CD4-positive, CD25-positive, alpha-beta regulatory T cell (primary cell): ENCODE measurements around the gene AOC3. TPM values are rescaled to one million over a fixed set of nuclear protein-coding genes. Genes with fewer than 3 reads are reported as not detected.
"Not testable (repeated sequence)": the region's sequence is repeated elsewhere in the genome, so short reads cannot be mapped to it uniquely, and the experiment has no call there.

Experiments used
- ATAC-seq, 2 donors: fragments of 150-1000 bp; cut with Tn5 transposase; one replicate each; pipeline ENCODE4 v1.10.0; 2021; ENCODE audit warnings: low read depth in 2 of 2, moderate number of reproducible peaks in 2 of 2, moderate library complexity in 1 of 2
- DNase-seq, 3 donors: peaks; one replicate each; pipeline versions ENCODE4 v3.0.0 to v3.0.0-alpha.2; 2012 to 2022; ENCODE audit warnings: mixed read lengths in 1 of 3
- H3K27ac ChIP-seq: one replicate; pipeline ENCODE4 v1.7.0; 2013; ENCODE audit warnings: mild to moderate bottlenecking, low read length; ENCODE audit not compliant: insufficient read depth, poor library complexity, severe bottlenecking
- H3K27me3 ChIP-seq: one replicate; pipeline ENCODE4 v1.7.0; 2013; ENCODE audit warnings: low read length; ENCODE audit not compliant: control insufficient read depth, insufficient read depth
- H3K36me3 ChIP-seq: one replicate; pipeline ENCODE4 v1.7.0; 2013; ENCODE audit warnings: mild to moderate bottlenecking, low read length, moderate library complexity; ENCODE audit not compliant: control insufficient read depth, insufficient read depth
- H3K4me1 ChIP-seq: 2 replicates; pipeline ENCODE4 v1.7.0; 2013; ENCODE audit warnings: mild to moderate bottlenecking, low read length; ENCODE audit not compliant: insufficient read depth, control insufficient read depth, poor library complexity, severe bottlenecking
- H3K4me3 ChIP-seq: one replicate; pipeline ENCODE4 v1.7.0; 2013; ENCODE audit warnings: low read depth, mild to moderate bottlenecking, low read length, moderate library complexity
- H3K9me3 ChIP-seq, 2 experiments: 1 replicate in 1 of 2; 2 replicates in 1 of 2; pipeline ENCODE4 v1.7.0; 2013; ENCODE audit warnings: low read length in 2 of 2, mild to moderate bottlenecking in 1 of 2, moderate library complexity in 1 of 2; ENCODE audit not compliant: control insufficient read depth in 2 of 2
- H3K27ac Mint-ChIP-seq, 3 donors: one replicate each; pipeline ENCODE4 v1.8.0; 2020 to 2022; ENCODE audit warnings: mild to moderate bottlenecking in 3 of 3, mixed read lengths in 3 of 3, moderate library complexity in 2 of 3
- H3K27me3 Mint-ChIP-seq: one replicate; pipeline ENCODE4 v1.8.0; 2022; ENCODE audit warnings: mild to moderate bottlenecking, mixed read lengths
- H3K36me3 Mint-ChIP-seq: one replicate; pipeline ENCODE4 v1.8.0; 2020; ENCODE audit warnings: mixed read lengths
- H3K4me1 Mint-ChIP-seq, 4 donors: one replicate each; pipeline ENCODE4 v1.8.0; 2020 to 2022; ENCODE audit warnings: mixed read lengths in 4 of 4, mild to moderate bottlenecking in 1 of 4
- H3K4me3 Mint-ChIP-seq, 4 donors: one replicate each; pipeline ENCODE4 v1.8.0; 2020 to 2022; ENCODE audit warnings: mild to moderate bottlenecking in 4 of 4, mixed read lengths in 4 of 4, moderate library complexity in 3 of 4
- H3K9me3 Mint-ChIP-seq, 7 donors: one replicate each; pipeline ENCODE4 v1.8.0; 2020 to 2022; ENCODE audit warnings: mixed read lengths in 7 of 7, mild to moderate bottlenecking in 3 of 7, moderate library complexity in 2 of 7
- polyA plus RNA-seq, 4 donors: library from polyadenylated mRNA; unstranded; fragments of 300-500 nt; fragmentation: Illumina TruSeq; gene quantifications; one replicate each; pipeline ENCODE4 v1.2.3, GENCODE V29; 2021
- total RNA-seq: library from RNA; stranded (reverse); gene quantifications from one replicate; pipeline ENCODE4 v1.2.3, GENCODE V29; 2022

AOC3 gene
- total and polyA plus RNA-seq, 5 donors from 2014 or later = 0.49 TPM; not detected in 4

- ATAC-seq, H3K4me1 ChIP-seq: not testable (repeated sequence)
These were observed 23.1 kb downstream of the AOC3 start for GRCh38 chr17:42873932-42874695.

DNA sequence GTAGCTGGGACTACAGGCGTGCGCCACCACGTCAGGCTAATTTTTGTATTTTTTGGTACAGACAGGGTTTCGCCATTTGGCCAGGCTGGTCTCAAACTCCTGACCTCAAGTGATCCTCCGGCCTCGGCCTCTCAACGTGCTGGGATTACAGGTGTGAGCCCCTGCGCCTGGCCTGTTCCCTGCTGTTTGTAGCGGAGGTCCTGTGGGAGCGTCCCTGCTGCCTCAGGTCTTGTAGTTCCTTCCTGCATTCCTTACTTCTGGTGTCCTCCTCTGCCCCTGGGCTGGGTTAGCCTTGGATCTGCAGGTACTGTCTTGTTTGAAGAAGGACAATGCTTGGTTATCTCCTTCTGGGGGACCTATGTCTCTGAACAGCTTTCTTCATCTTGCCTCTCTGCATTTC lies 26.0 kb downstream of the AOC3 start:
- H3K4me3 ChIP-seq = no peak overlapping the region
- Mint-ChIP-seq H3K4me1 (no peaks in the 10 kb centered on the region), H3K27me3 (peaks cover 24% of the 10 kb centered on the region), H3K36me3 (no peaks in the 10 kb centered on the region), H3K27ac (no peak overlapping the region), H3K9me3 (peaks cover 0 to 2% (median 0%) of the 10 kb centered on the region in 7 donors), H3K4me3 (no peak overlapping the region)
- no peaks in the 10 kb centered on the region for H3K4me1 ChIP-seq
- ATAC-seq (no peak), DNase-seq (no peak)
- H3K9me3 ChIP-seq = no peaks in the 10 kb centered on the region
- H3K36me3 ChIP-seq = no peaks in the 10 kb centered on the region
- no peak overlapping the region for H3K27ac ChIP-seq
- H3K27me3 ChIP-seq = no peaks in the 10 kb centered on the region

More at GRCh38 chr17:42873932-42874695, 23.1 kb downstream of the AOC3 start:
- not testable (repeated sequence) for H3K27ac Mint-ChIP-seq, H3K9me3 ChIP-seq, H3K36me3 Mint-ChIP-seq, H3K4me1 Mint-ChIP-seq, H3K4me3 Mint-ChIP-seq, H3K36me3 ChIP-seq, H3K27ac ChIP-seq, DNase-seq, H3K27me3 ChIP-seq, H3K9me3 Mint-ChIP-seq, H3K4me3 ChIP-seq
- H3K27me3 Mint-ChIP-seq = peaks cover 35% of the 10 kb centered on the region

GRCh38 chr17:42878123-42878880 lies 27.3 kb downstream of the AOC3 start:
- H3K4me3 Mint-ChIP-seq = no peak overlapping the region
- no peaks in the 10 kb centered on the region for H3K36me3 ChIP-seq
- no peaks in the 10 kb centered on the region for H3K36me3 Mint-ChIP-seq
- H3K9me3 ChIP-seq = no peaks in the 10 kb centered on the region
- H3K27me3 Mint-ChIP-seq = peaks cover 21% of the 10 kb centered on the region
- no peak overlapping the region for H3K27ac ChIP-seq
- no peak for DNase-seq
- H3K9me3 Mint-ChIP-seq = peaks cover 0 to 2% (median 0%) of the 10 kb centered on the region in 7 donors
- no peak for ATAC-seq
- H3K4me1 Mint-ChIP-seq = no peaks in the 10 kb centered on the region
- no peak overlapping the region for H3K27ac Mint-ChIP-seq
- no peaks in the 10 kb centered on the region for H3K4me1 ChIP-seq
- no peak overlapping the region for H3K4me3 ChIP-seq
- no peaks in the 10 kb centered on the region for H3K27me3 ChIP-seq

DNA sequence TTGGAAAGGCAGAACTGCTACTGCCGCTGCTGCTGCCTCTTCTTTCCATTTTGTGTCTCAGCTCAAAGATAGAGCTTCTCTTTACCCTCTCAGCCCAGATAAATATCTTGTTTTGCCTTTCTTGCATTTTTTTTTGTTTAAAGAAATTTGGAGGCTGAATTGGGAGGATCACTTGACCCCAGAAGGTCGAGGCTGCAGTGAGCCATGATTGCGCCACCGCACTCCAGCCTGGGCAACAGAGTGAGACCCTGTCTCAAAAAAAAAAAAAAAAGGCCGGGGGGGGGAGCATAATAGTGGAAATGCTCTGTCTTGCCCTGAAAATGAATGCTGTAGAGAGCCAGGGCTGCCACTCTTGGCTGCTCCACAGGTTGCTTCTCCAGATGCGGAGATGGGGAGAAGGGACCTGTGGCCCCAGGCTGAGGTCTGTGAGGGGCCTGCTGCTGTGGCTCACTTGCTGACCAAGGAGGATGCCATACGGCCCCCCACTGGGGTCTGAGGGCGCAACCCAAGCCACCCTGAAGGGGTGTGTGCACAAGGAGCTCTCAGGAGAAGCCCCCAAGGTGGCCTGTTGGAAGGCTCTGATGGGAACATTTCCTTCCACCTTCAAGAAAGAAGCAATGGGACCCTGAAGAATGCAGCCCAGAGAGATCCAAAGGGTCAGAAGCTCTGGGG lies 28.1 kb downstream of the AOC3 start:
- no peak for ATAC-seq
- Mint-ChIP-seq H3K27me3 (peaks cover 19% of the 10 kb centered on the region), H3K4me3 (no peak overlapping the region), H3K36me3 (no peaks in the 10 kb centered on the region), H3K4me1 (no peaks in the 10 kb centered on the region), H3K27ac (no peak overlapping the region), H3K9me3 (peaks cover 0 to 2% (median 0%) of the 10 kb centered on the region in 7 donors)
- Histone ChIP-seq H3K36me3 (no peaks in the 10 kb centered on the region), H3K9me3 (no peaks in the 10 kb centered on the region), H3K27ac (no peak overlapping the region), H3K27me3 (no peaks in the 10 kb centered on the region), H3K4me3 (no peak overlapping the region), H3K4me1 (no peaks in the 10 kb centered on the region)
- DNase-seq = no peak

- H3K27me3 ChIP-seq = no peaks in the 10 kb centered on the region
- Mint-ChIP-seq H3K9me3 (peaks cover 0 to 2% (median 0%) of the 10 kb centered on the region in 7 donors), H3K4me1 (no peaks in the 10 kb centered on the region), H3K4me3 (no peak overlapping the region), H3K36me3 (no peaks in the 10 kb centered on the region), H3K27ac (no peak overlapping the region), H3K27me3 (peaks cover 19% of the 10 kb centered on the region)
- no peak overlapping the region for H3K27ac ChIP-seq
- H3K36me3 ChIP-seq = no peaks in the 10 kb centered on the region
- ATAC-seq (no peak), DNase-seq (no peak)
- no peaks in the 10 kb centered on the region for H3K4me1 ChIP-seq
- no peaks in the 10 kb centered on the region for H3K9me3 ChIP-seq
- H3K4me3 ChIP-seq = no peak overlapping the region
These were observed 28.6 kb downstream of the AOC3 start for GRCh38 chr17:42879596-42879985.

- no peak overlapping the region for H3K27ac Mint-ChIP-seq
- Histone ChIP-seq H3K9me3 (no peaks in the 10 kb centered on the region), H3K27me3 (no peaks in the 10 kb centered on the region), H3K4me1 (no peaks in the 10 kb centered on the region), H3K4me3 (no peak overlapping the region), H3K27ac (no peak overlapping the region), H3K36me3 (no peaks in the 10 kb centered on the region)
- no peak for DNase-seq
- H3K9me3 Mint-ChIP-seq = peaks cover 0 to 2% (median 0%) of the 10 kb centered on the region in 7 donors
- H3K36me3 Mint-ChIP-seq = no peaks in the 10 kb centered on the region
- no peak overlapping the region for H3K4me3 Mint-ChIP-seq
- H3K4me1 Mint-ChIP-seq = no peaks in the 10 kb centered on the region
- peaks cover 18% of the 10 kb centered on the region for H3K27me3 Mint-ChIP-seq
- ATAC-seq = no peak
These were observed 29.8 kb downstream of the AOC3 start for GRCh38 chr17:42880776-42881310.

DNA sequence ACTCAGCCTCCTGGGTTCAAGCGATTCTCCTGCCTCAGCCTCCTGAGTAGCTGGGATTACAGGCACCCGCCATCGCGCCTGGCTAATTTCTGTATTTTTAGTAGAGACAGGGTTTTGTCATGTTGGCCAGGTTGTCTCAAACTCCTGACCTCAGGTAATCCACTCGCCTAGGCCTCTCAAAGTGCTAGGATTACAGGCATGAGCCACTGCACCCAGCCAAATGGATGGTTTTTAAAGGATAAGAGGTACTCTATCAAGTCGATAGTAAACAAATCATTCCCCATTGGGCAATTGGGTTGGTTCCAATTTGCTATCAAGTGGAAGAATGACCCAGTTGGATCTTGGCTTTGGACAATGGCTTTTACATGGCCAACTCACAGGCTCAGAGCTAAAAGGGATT lies 30.7 kb downstream of the AOC3 start:
- not testable (repeated sequence) for H3K4me1 ChIP-seq, H3K27me3 ChIP-seq, H3K36me3 Mint-ChIP-seq, H3K4me3 Mint-ChIP-seq, H3K9me3 ChIP-seq, H3K36me3 ChIP-seq, H3K27ac ChIP-seq, H3K4me3 ChIP-seq, H3K4me1 Mint-ChIP-seq, ATAC-seq, H3K9me3 Mint-ChIP-seq, H3K27ac Mint-ChIP-seq, DNase-seq
- H3K27me3 Mint-ChIP-seq = peaks cover 22% of the 10 kb centered on the region
